ENCODE data around the gene CNTN2. TPM values are rescaled to one million over a fixed set of nuclear protein-coding genes. Genes with fewer than 3 reads are reported as not detected.

CNTN2 gene
- total and polyA plus RNA-seq, 2 donors (not counting 1 experiment from before 2014, with no cell fraction given) = not detected

DNA sequence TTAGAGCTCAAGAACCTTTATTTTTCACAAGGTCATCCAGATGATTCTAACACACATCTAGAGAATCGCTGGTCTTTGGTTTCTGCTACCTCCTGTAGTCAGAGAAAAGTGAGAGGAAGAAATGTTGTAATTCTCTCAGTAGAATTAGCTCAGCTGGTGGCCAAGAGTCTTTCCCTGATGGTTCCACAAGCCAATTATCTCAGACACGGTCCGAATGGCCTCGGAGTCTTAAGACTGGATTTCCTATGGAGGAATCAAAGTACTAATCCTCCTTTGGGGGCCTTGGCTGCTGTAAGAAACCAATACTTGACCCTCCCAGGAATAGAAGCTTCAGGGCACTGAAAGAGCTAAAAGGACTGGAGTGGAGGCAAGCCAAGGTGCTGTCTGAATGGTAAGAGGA is 39.4 kb downstream of the CNTN2 start:
- DNase-seq (ENCODE audit: low read depth in 2 of 2) = no peak

GRCh38 chr1:205084360-205084759 is 41.3 kb downstream of the CNTN2 start, which contains the start of gene TMEM81:
Gene TMEM81 (minus strand): TSS chr1:205084460. CDS start chr1:205084320, 140 bp downstream.
- no peak within 1 kb of the TSS for H3K4me3 ChIP-seq (replicated peaks in 1 of 4; ENCODE audit: control extremely low read depth in 1 of 4, insufficient read depth in 1 of 4, low read depth in 3 of 4, low read length in 4 of 4)
- no peaks in the 10 kb centered on the region for H3K4me1 ChIP-seq (ENCODE audit: control insufficient read depth, extremely low read depth, insufficient read depth, low read length)
- no peaks in the 10 kb centered on the region for H3K9me3 ChIP-seq (ENCODE audit: control insufficient read depth, insufficient read depth, low read depth, low read length)
- H3K27me3 ChIP-seq (ENCODE audit: control insufficient read depth, insufficient read depth, low read length) = no peaks in the 10 kb centered on the region
- TF ChIP-seq CTCF (conservative IDR thresholded peaks at IDR 0.05 in 1 of 2, IDR thresholded peaks at IDR 0.05 in 1 of 2; ENCODE audit: low read depth in 1 of 2, low read length in 2 of 2) = no peak
- TF ChIP-seq EZH2 (IDR thresholded peaks at IDR 0.05; ENCODE audit: low read length, missing control alignments) = no peak
- H3K79me2 ChIP-seq (ENCODE audit: control insufficient read depth, insufficient read depth, low read length) = no peaks in the 10 kb centered on the region
- H3K36me3 ChIP-seq (ENCODE audit: control insufficient read depth, insufficient read depth, low read length) = no peaks in the 10 kb centered on the region
- H3K9ac ChIP-seq (ENCODE audit: insufficient read depth, low read length) = no peak within 1 kb of the TSS
- no peak within 1 kb of the TSS for H2AFZ ChIP-seq (ENCODE audit: low read length)
- no peak within 1 kb of the TSS for H3K27ac ChIP-seq (ENCODE audit: insufficient read depth, low read length)
- no peak for DNase-seq (ENCODE audit: low read depth in 2 of 2)
- H3K4me2 ChIP-seq (ENCODE audit: extremely low read depth, insufficient read depth, low read length) = no peak within 1 kb of the TSS
- H4K20me1 ChIP-seq (ENCODE audit: control insufficient read depth, extremely low read depth, insufficient read depth, low read length) = no peaks in the 10 kb centered on the region

More for the DNA sequence above, 39.4 kb downstream of the CNTN2 start:
- no peaks in the 10 kb centered on the region for H3K9me3 ChIP-seq (ENCODE audit: control insufficient read depth, insufficient read depth, low read depth, low read length)
- no peak overlapping the region for H3K4me2 ChIP-seq (ENCODE audit: extremely low read depth, insufficient read depth, low read length)
- no peaks in the 10 kb centered on the region for H3K27me3 ChIP-seq (ENCODE audit: control insufficient read depth, insufficient read depth, low read length)
- H3K36me3 ChIP-seq (ENCODE audit: control insufficient read depth, insufficient read depth, low read length) = no peaks in the 10 kb centered on the region
- H4K20me1 ChIP-seq (ENCODE audit: control insufficient read depth, extremely low read depth, insufficient read depth, low read length) = no peaks in the 10 kb centered on the region
- H3K4me1 ChIP-seq (ENCODE audit: control insufficient read depth, extremely low read depth, insufficient read depth, low read length) = no peaks in the 10 kb centered on the region
- H2AFZ ChIP-seq (ENCODE audit: low read length) = no peak overlapping the region
- TF ChIP-seq CTCF (conservative IDR thresholded peaks at IDR 0.05 in 1 of 2, IDR thresholded peaks at IDR 0.05 in 1 of 2; ENCODE audit: low read depth in 1 of 2, low read length in 2 of 2) (no peak), EZH2 (IDR thresholded peaks at IDR 0.05; ENCODE audit: low read length, missing control alignments) (no peak)
- no peak overlapping the region for H3K9ac ChIP-seq (ENCODE audit: insufficient read depth, low read length)
- H3K27ac ChIP-seq (ENCODE audit: insufficient read depth, low read length) = no peak overlapping the region
- H3K79me2 ChIP-seq (ENCODE audit: control insufficient read depth, insufficient read depth, low read length) = no peaks in the 10 kb centered on the region
- no peak overlapping the region for H3K4me3 ChIP-seq (replicated peaks in 1 of 4; ENCODE audit: control extremely low read depth in 1 of 4, insufficient read depth in 1 of 4, low read depth in 3 of 4, low read length in 4 of 4)

GRCh38 chr1:205088341-205088740 is 45.3 kb downstream of the CNTN2 start:
- Histone ChIP-seq H3K9ac (ENCODE audit: insufficient read depth, low read length) (no peak overlapping the region), H3K79me2 (ENCODE audit: control insufficient read depth, insufficient read depth, low read length) (no peaks in the 10 kb centered on the region), H3K36me3 (ENCODE audit: control insufficient read depth, insufficient read depth, low read length) (no peaks in the 10 kb centered on the region), H3K4me1 (ENCODE audit: control insufficient read depth, extremely low read depth, insufficient read depth, low read length) (no peaks in the 10 kb centered on the region), H3K27ac (ENCODE audit: insufficient read depth, low read length) (no peak overlapping the region), H3K27me3 (ENCODE audit: control insufficient read depth, insufficient read depth, low read length) (no peaks in the 10 kb centered on the region), H3K4me3 (replicated peaks in 1 of 4; ENCODE audit: control extremely low read depth in 1 of 4, insufficient read depth in 1 of 4, low read depth in 3 of 4, low read length in 4 of 4) (no peak overlapping the region), H3K4me2 (ENCODE audit: extremely low read depth, insufficient read depth, low read length) (no peak overlapping the region), H2AFZ (ENCODE audit: low read length) (no peak overlapping the region), H4K20me1 (ENCODE audit: control insufficient read depth, extremely low read depth, insufficient read depth, low read length) (no peaks in the 10 kb centered on the region), H3K9me3 (ENCODE audit: control insufficient read depth, insufficient read depth, low read depth, low read length) (no peaks in the 10 kb centered on the region)
- no peak for TF ChIP-seq EZH2 (IDR thresholded peaks at IDR 0.05; ENCODE audit: low read length, missing control alignments)
- TF ChIP-seq CTCF (conservative IDR thresholded peaks at IDR 0.05 in 1 of 2, IDR thresholded peaks at IDR 0.05 in 1 of 2; ENCODE audit: low read depth in 1 of 2, low read length in 2 of 2) = no peak
- DNase-seq (ENCODE audit: low read depth in 2 of 2) = peak in 1 of 2 donors; percentile 49

All from fibroblast of lung (primary cell).